ENCODE results near the gene CCDC187. TPM values are rescaled to one million over a fixed set of nuclear protein-coding genes. Genes with fewer than 3 reads are reported as not detected.

Gene CCDC187
- total and polyA plus RNA-seq, 2 of the 13 experiments (the other 11 are each of a cell fraction or from before 2014, with no cell fraction given), result 0.03 to 0.13 TPM

DNA sequence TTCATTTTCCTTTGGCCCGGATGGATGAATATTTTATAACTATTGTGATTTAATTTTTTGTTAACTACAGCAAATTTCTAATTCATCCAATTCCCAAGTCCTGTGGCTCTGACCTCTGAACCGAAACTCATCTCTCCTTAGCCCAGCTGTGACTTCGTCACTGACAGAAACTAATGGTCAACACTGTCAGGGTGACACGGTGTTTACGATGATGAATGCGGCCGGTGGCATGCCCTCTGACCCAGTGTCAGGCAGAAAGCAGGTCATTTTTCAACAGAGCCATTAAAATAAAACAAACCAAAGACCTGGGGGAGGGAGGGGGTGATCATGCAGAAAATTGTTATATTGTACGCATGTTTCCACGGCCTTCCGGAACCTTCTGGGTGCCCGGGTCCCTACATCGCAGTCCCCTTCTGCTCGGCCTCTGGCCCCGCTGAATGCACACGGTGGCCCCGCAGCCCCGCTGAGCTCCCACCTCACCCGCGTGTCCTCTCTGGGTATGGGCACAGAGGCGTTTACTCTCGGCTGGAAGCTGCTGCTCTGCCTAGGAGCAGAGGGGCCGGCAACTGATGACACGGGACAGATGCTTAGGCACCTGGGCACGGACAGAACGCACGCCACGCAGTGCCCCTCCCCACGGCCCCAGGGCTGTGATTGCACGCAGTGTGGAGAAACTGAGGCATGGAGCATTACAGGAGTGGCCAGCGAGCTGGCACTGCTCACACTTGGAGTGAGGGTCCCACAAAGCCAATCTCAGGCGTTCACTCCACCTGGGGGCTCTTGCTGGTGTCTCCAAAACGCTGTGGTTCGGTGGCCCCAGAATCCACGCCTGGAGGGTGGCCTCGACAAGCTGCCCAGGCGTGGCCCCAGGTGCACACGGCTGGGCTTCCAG is 8.1 kb downstream of the CCDC187 start (continued):
- TF ChIP-seq NR2C2 (CRISPR knock-in tag; IDR thresholded peaks at IDR 0.05; ENCODE audit: borderline replicate concordance) (peak; percentile 55), ZFY (CRISPR knock-in tag; IDR thresholded peaks at IDR 0.05) (no peak), STAG1 (CRISPR knock-in tag; IDR thresholded peaks at IDR 0.05) (no peak), ZNF446 (CRISPR knock-in tag; IDR thresholded peaks at IDR 0.05) (no peak), NFAT5 (CRISPR knock-in tag; IDR thresholded peaks at IDR 0.05) (no peak), ZNF691 (CRISPR knock-in tag; IDR thresholded peaks at IDR 0.05; ENCODE audit: borderline replicate concordance, low read depth) (no peak), ZNF720 (CRISPR knock-in tag; IDR thresholded peaks at IDR 0.05) (no peak), SOX5 (CRISPR knock-in tag; IDR thresholded peaks at IDR 0.05; ENCODE audit: borderline replicate concordance) (peak; percentile 47), PCBP2 (optimal IDR thresholded peaks at IDR 0.05; ENCODE audit: low read depth, low read length, poor library complexity, severe bottlenecking) (no peak), FOXK1 (CRISPR knock-in tag; IDR thresholded peaks at IDR 0.05; ENCODE audit: borderline replicate concordance, low read depth) (peak; percentile 73; the same call in 1 of the 2 replicates), CREB3 (CRISPR knock-in tag; IDR thresholded peaks at IDR 0.05) (no peak), ZNF441 (CRISPR knock-in tag; IDR thresholded peaks at IDR 0.05; ENCODE audit: borderline replicate concordance) (no peak), HOXA9 (CRISPR knock-in tag; IDR thresholded peaks at IDR 0.05; ENCODE audit: borderline replicate concordance) (no peak), HOXD1 (CRISPR knock-in tag; IDR thresholded peaks at IDR 0.05) (no peak), ZNF564 (CRISPR knock-in tag; IDR thresholded peaks at IDR 0.05) (no peak), DZIP1 (CRISPR knock-in tag; IDR thresholded peaks at IDR 0.05) (no peak), PHF8 (CRISPR knock-in tag; IDR thresholded peaks at IDR 0.05) (no peak), ZFX (CRISPR knock-in tag; IDR thresholded peaks at IDR 0.05; ENCODE audit: low read depth) (no peak), ZNF709 (CRISPR knock-in tag; IDR thresholded peaks at IDR 0.05) (no peak), ZNF33A (CRISPR knock-in tag; IDR thresholded peaks at IDR 0.05; ENCODE audit: borderline replicate concordance) (no peak)
